Cardiac fibroblast (primary cell): Measurements from ENCODE around the gene RUFY4.

Experiments used
- DNase-seq, 2 donors: peaks; one replicate each; pipeline versions ENCODE4 v3.0.0 to v3.0.0-alpha.2; 2010; ENCODE audit warnings: low read depth in 2 of 2
- H3K4me3 ChIP-seq, 2 donors: replicated peaks in 1 of 2; 1 replicate in 1 of 2; 2 replicates in 1 of 2; pipeline ENCODE4 v1.5.1; 2011; ENCODE audit warnings: low read depth in 2 of 2, low read length in 2 of 2, mild to moderate bottlenecking in 2 of 2, moderate library complexity in 1 of 2
- CTCF ChIP-seq: IDR thresholded peaks from one replicate; pipeline ENCODE4 v1.5.1; 2011; ENCODE audit warnings: low read depth, mild to moderate bottlenecking, low read length, inconsistent platforms

Gene RUFY4

GRCh38 chr2:218060118-218060517 is 8.9 kb upstream of the RUFY4 start:
- TF ChIP-seq CTCF = no peak
- DNase-seq = no peak
- H3K4me3 ChIP-seq = no peak overlapping the region

GRCh38 chr2:218060950-218061660 is 7.9 kb upstream of the RUFY4 start:
- H3K4me3 ChIP-seq = no peak overlapping the region
- DNase-seq = no peak
- TF ChIP-seq CTCF = no peak

GRCh38 chr2:218063486-218063885 is 5.6 kb upstream of the RUFY4 start:
- no peak overlapping the region for H3K4me3 ChIP-seq
- no peak for TF ChIP-seq CTCF
- DNase-seq = no peak

GRCh38 chr2:218063896-218064295 is 5.2 kb upstream of the RUFY4 start:
- no peak for TF ChIP-seq CTCF
- H3K4me3 ChIP-seq = no peak overlapping the region
- no peak for DNase-seq

GRCh38 chr2:218065239-218066006 is 3.6 kb upstream of the RUFY4 start:
- TF ChIP-seq CTCF = no peak
- DNase-seq = no peak
- no peak overlapping the region for H3K4me3 ChIP-seq

- DNase-seq = no peak
- TF ChIP-seq CTCF = no peak
- no peak overlapping the region for H3K4me3 ChIP-seq
Observed at GRCh38 chr2:218066926-218067515, 2.0 kb upstream of the RUFY4 start.
